NB4 (cell line): Measurements from ENCODE around the gene THSD4.

Experiments used
- MAX ChIP-seq: IDR thresholded peaks from 2 replicates; pipeline ENCODE4 v1.6.1; 2011; ENCODE audit warnings: low read depth, low read length
- POLR2A ChIP-seq: IDR thresholded peaks from 2 replicates; pipeline ENCODE4 v1.6.1; 2011; ENCODE audit warnings: mild to moderate bottlenecking; ENCODE audit not compliant: insufficient read length; ENCODE audit errors: extremely low read depth
- TF ChIP-seq, protein P1 (sequence below): IDR thresholded peaks from one replicate; pipeline ENCODE4 v1.5.1; 2012; ENCODE audit warnings: low read depth, low read length

- TF ChIP-seq, protein P1, sequence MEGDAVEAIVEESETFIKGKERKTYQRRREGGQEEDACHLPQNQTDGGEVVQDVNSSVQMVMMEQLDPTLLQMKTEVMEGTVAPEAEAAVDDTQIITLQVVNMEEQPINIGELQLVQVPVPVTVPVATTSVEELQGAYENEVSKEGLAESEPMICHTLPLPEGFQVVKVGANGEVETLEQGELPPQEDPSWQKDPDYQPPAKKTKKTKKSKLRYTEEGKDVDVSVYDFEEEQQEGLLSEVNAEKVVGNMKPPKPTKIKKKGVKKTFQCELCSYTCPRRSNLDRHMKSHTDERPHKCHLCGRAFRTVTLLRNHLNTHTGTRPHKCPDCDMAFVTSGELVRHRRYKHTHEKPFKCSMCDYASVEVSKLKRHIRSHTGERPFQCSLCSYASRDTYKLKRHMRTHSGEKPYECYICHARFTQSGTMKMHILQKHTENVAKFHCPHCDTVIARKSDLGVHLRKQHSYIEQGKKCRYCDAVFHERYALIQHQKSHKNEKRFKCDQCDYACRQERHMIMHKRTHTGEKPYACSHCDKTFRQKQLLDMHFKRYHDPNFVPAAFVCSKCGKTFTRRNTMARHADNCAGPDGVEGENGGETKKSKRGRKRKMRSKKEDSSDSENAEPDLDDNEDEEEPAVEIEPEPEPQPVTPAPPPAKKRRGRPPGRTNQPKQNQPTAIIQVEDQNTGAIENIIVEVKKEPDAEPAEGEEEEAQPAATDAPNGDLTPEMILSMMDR: peak; percentile 52
- TF ChIP-seq POLR2A (no peak), MAX (no peak)
Measured at GRCh38 chr15:71532994-71533393, 417.7 kb downstream of the THSD4 start.
